ENCODE data around the gene CDH4. TPM values are rescaled to one million over a fixed set of nuclear protein-coding genes. Genes with fewer than 3 reads are reported as not detected.

Gene CDH4
- total and polyA plus RNA-seq, 2 donors (not counting 3 experiments of a cell fraction or from before 2014, with no cell fraction given): 0.17 to 0.51 TPM

DNA sequence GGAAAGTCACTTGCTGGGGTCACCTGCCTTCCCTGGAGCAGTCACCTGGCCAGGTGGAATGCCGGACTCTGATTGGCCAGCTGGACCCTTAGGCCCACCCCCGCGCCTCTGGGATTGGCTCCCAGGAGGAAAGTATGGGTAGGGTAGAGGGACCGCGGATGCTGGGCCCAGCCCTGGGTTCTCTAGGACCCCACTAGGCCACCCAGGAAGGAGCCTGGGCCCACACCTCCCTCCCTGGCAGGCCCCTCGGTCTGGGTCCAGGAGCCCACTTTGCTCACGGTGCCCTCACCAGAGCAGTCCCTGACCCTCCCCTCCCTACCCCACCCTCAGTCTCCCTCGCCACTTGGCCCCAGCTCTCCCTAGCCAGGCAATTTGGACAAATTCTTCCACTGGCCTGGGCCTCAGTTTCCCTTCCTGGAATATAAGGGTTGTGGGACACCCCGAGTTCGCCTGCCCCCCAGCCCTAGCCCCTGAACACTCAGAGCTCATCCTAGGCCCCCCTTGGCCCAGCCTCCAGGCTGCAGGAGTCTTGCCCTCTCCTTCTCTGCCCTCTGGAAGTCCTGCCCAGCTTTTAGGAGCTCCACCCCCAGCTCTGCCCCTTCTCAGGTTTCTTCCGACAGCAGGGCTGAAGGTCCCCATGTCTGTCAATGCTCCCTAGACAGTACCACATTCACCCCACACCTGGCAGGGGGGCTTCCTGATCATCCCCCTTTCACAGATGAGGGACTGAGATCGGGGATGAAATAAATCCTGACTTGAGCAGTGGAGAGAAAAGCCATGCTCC is 514.0 kb downstream of the CDH4 start:
- Histone ChIP-seq H3K9me3 (replicated peaks; ENCODE audit: control insufficient read depth, insufficient read depth, low read length) (no peaks in the 10 kb centered on the region), H3K27me3 (ENCODE audit: control insufficient read depth in 2 of 2, insufficient read depth in 2 of 2, low read length in 2 of 2) (no peaks in the 10 kb centered on the region), H2AFZ (ENCODE audit: low read depth, low read length) (no peak overlapping the region), H3K27ac (ENCODE audit: insufficient read depth, low read depth, low read length) (no peak overlapping the region), H3K36me3 (ENCODE audit: control insufficient read depth in 2 of 2, extremely low read depth in 1 of 2, insufficient read depth in 2 of 2, low read length in 2 of 2) (no peaks in the 10 kb centered on the region), H3K4me1 (ENCODE audit: control insufficient read depth, extremely low read depth, insufficient read depth, low read length) (no peaks in the 10 kb centered on the region), H3K4me3 (replicated peaks in 1 of 3; ENCODE audit: insufficient read depth in 1 of 3, low read depth in 1 of 3, low read length in 3 of 3) (no peak overlapping the region), H3K4me2 (ENCODE audit: insufficient read depth, low read length) (no peak overlapping the region), H4K20me1 (replicated peaks; ENCODE audit: control insufficient read depth, extremely low read depth, insufficient read depth, low read length) (no peaks in the 10 kb centered on the region), H3K79me2 (ENCODE audit: control insufficient read depth, insufficient read depth, low read length) (no peaks in the 10 kb centered on the region), H3K9ac (replicated peaks; ENCODE audit: extremely low read depth, insufficient read depth, low read length) (no peak overlapping the region), H3K9me1 (replicated peaks; ENCODE audit: control insufficient read depth, extremely low read depth, insufficient read depth, low read length) (no peaks in the 10 kb centered on the region)
- FAIRE-seq (no peak), DNase-seq (ENCODE audit: low read depth, low spot score) (no peak)
- no peak for TF ChIP-seq POLR2A (IDR thresholded peaks at IDR 0.05; ENCODE audit: low read depth, low read length)
- TF ChIP-seq JUN (IDR thresholded peaks at IDR 0.05; ENCODE audit: borderline replicate concordance, insufficient read depth, insufficient read length, low read depth): no peak
- no peak for TF ChIP-seq POLR2AphosphoS5 (IDR thresholded peaks at IDR 0.05; ENCODE audit: insufficient read depth, low read depth, low read length)
- no peak for TF ChIP-seq FOS (IDR thresholded peaks at IDR 0.05; ENCODE audit: borderline replicate concordance, insufficient read depth, low read length)
- TF ChIP-seq MAX (IDR thresholded peaks at IDR 0.05; ENCODE audit: insufficient read depth, insufficient read length): no peak
- no peak for TF ChIP-seq GATA2 (IDR thresholded peaks at IDR 0.05; ENCODE audit: insufficient read depth, insufficient read length, low read depth, low read length)
- no peak for TF ChIP-seq MYC (IDR thresholded peaks at IDR 0.05; ENCODE audit: low read depth, low read length)
- no peak for TF ChIP-seq CTCF (IDR thresholded peaks at IDR 0.05; ENCODE audit: extremely low read depth in 1 of 2, insufficient read depth in 1 of 2, low read depth in 1 of 2, low read length in 2 of 2)
- no peak for TF ChIP-seq EZH2 (IDR thresholded peaks at IDR 0.05; ENCODE audit: borderline replicate concordance, low read depth, low read length, severe bottlenecking)
- ChIA-PET POLR2A (no interaction called here), CTCF (no interaction called here)
- intact Hi-C loops (cut with micrococcal nuclease) (no loop called here), dilution Hi-C loops (cut with MboI; ENCODE audit: extremely low pct_ligation_motif_present, low sequenced_read_pairs) (no loop called here)
- BruUV-seq (replicated peaks): no TSS peak

All from endothelial cell of umbilical vein (primary cell).